NCI-H2196 treated with DMSO at 0.1 percent for 48 hours (cell line): Measurements from ENCODE around the gene CCDC188.

Source experiments
- DNase-seq: peaks from one replicate; lab custom pipeline; 2025; ENCODE audit not compliant: unreplicated experiment; lab: John Stamatoyannopoulos, UW

The CCDC188 gene

GRCh38 chr22:20151276-20151588 lies 377 bp upstream of the CCDC188 start:
- DNase-seq, result no peak

GRCh38 chr22:20149257-20150250 lies 1.3 kb downstream of the CCDC188 start:
- DNase-seq, result no peak

DNA sequence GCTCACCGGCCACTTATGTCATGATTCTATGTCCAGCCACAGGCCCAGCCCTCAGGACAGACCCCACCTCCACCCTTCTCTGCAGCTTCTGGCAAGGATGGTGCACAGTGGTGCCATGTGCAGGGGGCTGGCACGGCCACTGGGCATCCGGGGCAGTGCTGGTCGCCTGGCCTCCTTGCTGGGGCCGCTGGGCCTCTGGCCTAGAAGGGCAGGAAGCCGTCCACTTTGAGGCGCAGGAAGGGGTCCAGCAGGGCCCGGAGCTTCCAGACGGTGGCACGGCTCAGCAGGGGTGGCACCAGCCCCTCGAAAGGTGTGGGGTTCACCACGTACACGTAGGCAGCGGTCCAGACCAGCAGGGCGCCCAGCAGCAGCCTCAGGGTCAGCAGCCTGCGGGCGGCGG lies 2.4 kb downstream of the CCDC188 start:
- DNase-seq, result no peak

DNA sequence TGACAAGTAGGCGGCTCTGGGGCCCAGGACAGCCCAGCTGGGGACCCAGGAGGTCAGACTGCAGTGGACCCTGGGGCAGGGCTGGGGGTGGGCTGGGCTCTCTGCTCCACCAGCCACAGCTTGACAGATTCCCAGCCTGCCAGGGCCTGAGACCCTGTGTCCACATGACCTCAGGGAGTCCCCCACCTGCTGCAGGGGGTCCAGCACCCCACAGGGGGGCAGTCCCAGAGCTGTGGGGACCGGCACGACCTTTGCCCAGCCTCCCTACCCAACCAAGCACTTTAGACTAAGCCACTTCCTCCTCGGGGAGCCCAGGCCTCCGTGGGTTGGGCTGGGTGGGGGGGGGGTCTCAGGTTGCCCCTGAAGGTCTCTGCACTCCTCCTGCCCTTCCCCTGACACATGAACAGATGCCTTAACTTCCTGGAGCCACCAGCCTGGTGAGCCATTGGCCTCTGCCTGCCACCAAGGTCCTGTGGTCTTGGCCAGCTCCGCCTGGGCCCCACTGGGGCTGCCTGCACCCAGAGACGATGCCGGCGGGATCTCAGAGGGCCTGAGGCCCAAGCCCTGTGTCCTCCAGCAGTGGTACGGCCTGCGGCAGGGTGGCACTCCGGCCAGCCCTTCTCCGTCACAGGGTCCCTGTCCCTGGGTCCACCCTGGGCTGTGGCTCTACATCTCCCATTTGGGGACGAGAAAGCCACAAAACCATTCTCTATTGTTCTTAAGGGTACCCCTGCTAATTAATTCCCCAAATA lies 3.4 kb downstream of the CCDC188 start:
- no peak for DNase-seq

DNA sequence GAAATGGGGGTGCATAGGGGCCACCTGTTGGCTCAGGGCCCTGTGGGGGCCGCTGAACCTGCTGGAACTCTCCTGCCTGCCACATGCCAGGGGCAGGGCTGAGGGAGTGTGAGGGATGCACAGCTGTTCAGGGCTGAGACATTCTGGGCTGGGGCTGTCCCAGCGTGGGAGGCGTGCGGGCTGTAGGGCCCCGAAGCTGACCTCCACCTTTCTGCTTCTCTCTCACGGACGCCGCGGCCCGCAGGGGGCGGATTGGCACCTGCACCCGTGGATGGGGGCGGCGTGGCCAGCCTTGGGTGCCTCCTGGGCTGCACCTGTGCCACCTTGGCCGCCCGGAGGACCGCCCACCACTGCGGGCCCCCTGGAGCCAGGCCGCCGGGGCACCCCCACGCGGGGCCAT lies 4.1 kb downstream of the CCDC188 start:
- no peak for DNase-seq

- no peak for DNase-seq
Measured at GRCh38 chr22:20145832-20146223, 5.0 kb downstream of the CCDC188 start.

- no peak for DNase-seq
Measured at GRCh38 chr22:20145206-20145831, 5.5 kb downstream of the CCDC188 start.

GRCh38 chr22:20143883-20144665 lies 6.8 kb downstream of the CCDC188 start:
- no peak for DNase-seq

DNA sequence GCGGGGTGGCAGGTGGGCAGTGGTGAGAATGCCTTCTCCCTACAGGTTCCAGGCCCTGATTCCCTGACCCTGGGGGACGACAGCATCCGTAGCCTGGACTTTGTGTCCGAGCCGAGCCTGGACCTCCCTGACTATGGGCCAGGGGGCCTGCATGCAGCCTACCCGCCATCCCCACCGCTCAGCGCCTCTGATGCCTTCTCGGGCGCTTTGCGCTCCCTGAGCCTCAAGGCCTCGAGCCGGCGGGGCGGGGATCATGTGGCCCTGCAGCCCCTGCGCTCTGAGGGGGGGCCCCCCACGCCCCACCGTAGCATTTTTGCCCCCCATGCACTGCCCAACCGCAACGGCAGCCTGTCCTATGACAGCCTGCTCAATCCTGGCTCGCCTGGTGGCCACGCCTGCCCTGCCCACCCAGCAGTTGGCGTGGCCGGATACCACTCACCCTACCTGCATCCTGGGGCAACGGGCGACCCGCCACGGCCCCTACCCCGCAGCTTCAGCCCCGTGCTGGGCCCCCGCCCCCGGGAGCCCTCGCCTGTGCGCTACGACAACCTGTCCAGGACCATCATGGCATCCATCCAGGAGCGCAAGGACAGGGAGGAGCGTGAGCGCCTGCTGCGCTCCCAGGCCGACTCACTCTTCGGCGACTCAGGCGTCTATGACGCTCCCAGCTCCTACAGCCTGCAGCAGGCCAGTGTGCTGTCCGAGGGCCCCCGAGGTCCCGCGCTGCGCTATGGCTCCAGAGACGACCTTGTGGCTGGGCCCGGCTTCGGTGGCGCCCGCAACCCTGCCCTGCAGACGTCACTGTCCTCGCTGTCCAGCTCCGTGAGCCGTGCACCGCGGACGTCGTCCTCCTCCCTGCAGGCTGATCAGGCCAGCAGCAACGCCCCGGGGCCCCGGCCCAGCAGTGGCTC lies 7.9 kb downstream of the CCDC188 start:
- DNase-seq, result no peak

DNA sequence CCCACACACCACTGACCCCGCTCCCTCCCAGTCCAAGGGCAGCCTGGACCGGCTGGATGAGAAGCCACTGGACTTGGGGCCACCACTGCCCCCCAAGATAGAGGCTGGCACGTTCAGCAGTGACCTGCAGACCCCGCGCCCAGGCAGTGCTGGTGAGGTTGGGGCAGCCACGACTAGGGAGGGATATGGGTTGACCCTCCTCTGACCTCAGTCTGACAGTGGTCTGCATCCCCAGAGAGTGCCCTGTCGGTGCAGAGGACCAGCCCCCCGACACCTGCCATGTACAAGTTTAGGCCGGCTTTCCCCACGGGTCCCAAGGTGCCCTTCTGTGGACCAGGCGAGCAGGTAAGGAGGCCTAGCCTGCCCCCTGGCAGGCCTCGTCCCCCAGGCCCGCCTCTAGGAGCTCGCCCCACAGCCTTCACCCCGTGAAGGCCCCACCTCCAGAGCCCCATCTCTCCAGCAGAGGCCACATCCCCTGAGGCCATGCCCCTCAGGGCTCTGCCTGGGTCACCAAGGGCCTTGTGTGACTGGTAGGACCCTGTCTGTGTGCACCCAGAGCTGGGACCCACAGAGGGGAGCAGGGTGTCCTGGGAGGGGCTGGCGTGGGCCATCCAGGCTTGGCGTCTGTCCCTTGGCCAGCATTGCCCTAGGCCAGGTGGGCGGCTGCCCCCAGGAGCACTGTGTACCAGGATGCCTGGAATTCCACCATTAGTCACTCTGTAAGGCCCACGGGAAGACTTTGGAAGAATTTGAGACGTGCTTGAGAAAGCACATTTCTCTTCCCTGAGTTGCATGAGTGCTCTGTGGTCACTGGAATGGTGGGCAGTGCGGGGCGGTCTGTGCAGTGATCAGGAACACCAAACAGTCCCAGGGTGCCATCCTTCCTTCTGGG lies 9.4 kb downstream of the CCDC188 start:
- no peak for DNase-seq

GRCh38 chr22:20140521-20140964 lies 10.3 kb downstream of the CCDC188 start:
- DNase-seq, result no peak

DNA sequence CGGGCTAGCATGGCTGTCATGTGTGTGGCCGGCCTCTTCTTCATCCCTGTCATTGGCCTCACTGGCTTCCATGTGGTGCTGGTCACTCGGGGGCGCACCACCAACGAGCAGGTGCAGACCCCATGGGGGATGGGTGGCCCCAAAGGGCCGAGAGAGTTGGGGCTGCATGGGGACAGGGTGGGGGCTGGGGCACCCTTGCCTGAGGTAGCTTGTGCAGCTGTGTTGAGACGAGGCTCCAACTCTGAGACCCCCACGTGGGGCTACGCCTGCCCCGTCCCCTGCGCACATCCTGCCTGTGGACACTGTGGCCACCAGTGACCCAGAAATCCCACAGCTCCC lies 10.8 kb downstream of the CCDC188 start:
- DNase-seq, result no peak

DNA sequence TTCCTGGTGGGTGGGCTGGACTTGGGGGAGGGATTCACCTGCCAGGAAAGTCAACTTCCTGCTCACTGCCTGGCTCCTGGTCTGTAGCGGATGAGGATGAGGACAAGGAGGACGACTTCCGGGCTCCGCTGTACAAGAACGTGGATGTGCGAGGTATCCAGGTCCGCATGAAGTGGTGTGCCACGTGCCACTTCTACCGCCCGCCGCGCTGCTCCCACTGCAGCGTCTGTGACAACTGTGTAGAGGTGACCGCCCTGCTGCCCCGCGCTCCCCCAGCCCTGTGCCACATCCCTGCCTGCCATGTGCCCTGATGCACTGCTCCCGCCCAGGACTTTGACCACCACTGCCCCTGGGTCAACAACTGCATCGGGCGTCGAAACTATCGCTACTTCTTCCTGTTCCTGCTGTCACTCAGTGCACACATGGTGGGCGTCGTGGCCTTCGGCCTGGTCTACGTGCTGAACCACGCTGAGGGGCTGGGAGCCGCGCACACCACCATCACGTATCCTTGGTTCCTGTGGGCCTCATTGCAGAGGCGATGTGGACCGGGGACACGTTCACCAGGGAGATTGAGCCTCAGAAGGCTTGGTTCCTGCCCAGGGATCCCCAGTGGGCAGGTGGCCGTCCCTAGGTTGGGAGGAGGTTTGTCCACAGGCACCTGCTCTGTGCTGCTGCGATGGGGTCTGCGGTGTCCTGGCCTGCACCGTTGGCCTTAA lies 11.3 kb downstream of the CCDC188 start:
- no peak for DNase-seq

DNA sequence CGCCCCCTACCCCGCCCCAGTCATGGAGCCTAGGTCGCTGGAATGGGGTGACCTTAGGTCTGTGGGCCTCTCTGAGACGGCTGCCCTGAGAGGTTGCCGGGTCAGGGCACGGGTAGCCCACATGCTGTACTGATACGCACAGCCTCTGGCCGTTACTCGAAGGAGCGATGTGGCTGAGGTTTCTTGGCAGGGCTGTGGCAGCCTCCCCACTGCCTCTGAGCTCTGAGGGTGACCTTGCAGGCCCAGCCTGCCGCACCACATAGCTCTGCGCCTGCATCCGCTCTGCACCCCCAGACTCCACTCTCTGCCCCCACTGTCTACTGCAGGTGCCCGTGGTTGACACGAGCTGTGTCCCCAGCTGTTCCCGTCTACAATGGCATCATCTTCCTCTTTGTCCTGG lies 12.0 kb downstream of the CCDC188 start:
- no peak for DNase-seq

- DNase-seq, result no peak
Measured at GRCh38 chr22:20138417-20138738, 12.5 kb downstream of the CCDC188 start.

DNA sequence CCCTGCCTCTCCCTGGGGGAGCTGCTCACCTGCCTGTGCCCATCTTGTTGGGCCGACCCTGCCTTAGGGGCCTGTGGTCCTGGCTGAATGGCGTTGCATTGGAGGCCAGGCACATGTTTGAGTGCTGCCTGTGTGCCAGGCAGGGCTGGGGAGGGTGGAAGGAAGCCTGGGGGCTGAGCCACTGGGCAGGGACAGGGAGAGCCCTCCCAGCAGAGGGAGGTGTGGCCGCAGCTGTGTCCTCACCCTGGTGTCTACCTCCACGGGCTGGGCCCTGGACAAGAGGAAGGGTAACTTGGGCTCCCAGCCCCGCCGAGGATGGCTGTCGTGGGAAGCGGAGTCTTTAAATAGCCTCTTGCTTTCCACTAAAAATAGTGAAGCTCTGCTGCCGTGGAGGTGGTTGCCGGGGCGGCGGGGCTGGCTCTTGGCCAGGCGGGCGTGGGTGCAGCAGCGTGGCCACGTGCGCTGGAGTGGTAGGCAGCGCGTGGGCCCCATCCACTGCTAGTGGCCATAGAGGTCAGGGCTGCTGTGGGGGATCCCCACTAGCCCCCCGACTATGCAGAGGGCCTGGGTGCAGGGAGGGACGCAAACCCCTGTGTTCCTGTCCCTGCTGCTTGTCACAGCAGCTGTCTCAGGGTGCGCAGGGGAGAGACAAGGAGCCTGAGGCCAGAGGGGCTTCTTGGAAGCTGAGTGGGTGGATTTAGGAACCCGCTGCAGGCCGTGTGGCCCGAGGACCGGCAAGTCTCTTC lies 13.0 kb downstream of the CCDC188 start:
- DNase-seq, result no peak

- no peak for DNase-seq
Measured at GRCh38 chr22:20137113-20137512, 13.7 kb downstream of the CCDC188 start.

DNA sequence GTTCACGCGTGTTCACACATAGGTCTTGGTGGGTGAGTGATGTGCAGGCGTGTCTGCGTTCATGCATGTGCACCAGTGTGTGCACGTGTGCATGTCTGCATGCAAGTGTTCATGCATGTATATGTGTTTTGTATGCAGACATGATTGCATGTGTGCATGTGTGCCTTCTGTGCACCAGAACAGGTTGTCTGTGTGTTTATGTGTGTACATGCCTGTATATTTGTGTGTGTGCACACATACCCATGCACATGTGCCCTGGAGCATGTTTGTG lies 14.3 kb downstream of the CCDC188 start:
- no peak for DNase-seq
